ENCODE results near the gene TMPRSS4. TPM values are rescaled to one million over a fixed set of nuclear protein-coding genes. Genes with fewer than 3 reads are reported as not detected.

Gene TMPRSS4
- total and polyA plus RNA-seq, 9 of the 15 experiments (the other 6 are each of a cell fraction or from before 2014, with no cell fraction given): 4.0 to 10.0 (median 5.6) TPM

GRCh38 chr11:118157186-118157895, 80.5 kb downstream of the TMPRSS4 start:
- ChIA-PET POLR2A (interaction anchor here (0.6 to 1.8 kb wide), 4 partner anchors 8 to 539 kb away, joined by 3 to 7 read pairs (median 4); no protein-coding TSS in a partner anchor), CTCF (ENCODE audit: low intra/inter-chr PET ratio) (no interaction called here)
- BruUV-seq (replicated peaks): no TSS peak
- Histone ChIP-seq H4K20me1 (replicated peaks; ENCODE audit: control insufficient read depth, insufficient read depth, low read length) (0 out of 2 replicates have a peak, but pooled peaks cover 4% of the 10 kb centered on the region), H2AFZ (ENCODE audit: low read depth, low read length) (no peak overlapping the region), H3K4me2 (ENCODE audit: insufficient read depth, low read length) (no peak overlapping the region), H3K4me1 (replicated peaks in 1 of 2; ENCODE audit: control insufficient read depth in 2 of 2, insufficient read depth in 2 of 2, low read length in 2 of 2) (peaks cover 0 to 13% of the 10 kb centered on the region in 2 experiments; a peak in 2 of 5 replicates), H3K9me3 (replicated peaks; ENCODE audit: control insufficient read depth, insufficient read depth, low read depth, low read length) (no peaks in the 10 kb centered on the region), H3K79me2 (ENCODE audit: control insufficient read depth, insufficient read depth, low read length) (no peaks in the 10 kb centered on the region), H3K36me3 (ENCODE audit: control insufficient read depth, insufficient read depth, low read length) (no peaks in the 10 kb centered on the region), H3K27ac (ENCODE audit: extremely low read depth, low read depth, low read length) (no peak overlapping the region), H3K27me3 (ENCODE audit: control insufficient read depth in 2 of 2, insufficient read depth in 2 of 2, low read length in 2 of 2) (peaks cover 50 to 96% of the 10 kb centered on the region in 2 experiments), H3K9ac (ENCODE audit: insufficient read depth in 1 of 2, low read depth in 2 of 2, low read length in 2 of 2) (no peak overlapping the region), H3K9me1 (ENCODE audit: control insufficient read depth, insufficient read depth, low read length) (no peaks in the 10 kb centered on the region), H3K4me3 (no peak overlapping the region)
- DNase-seq (ENCODE audit: extremely low read depth in 1 of 4, low spot score in 3 of 4): no peak
- no peak for FAIRE-seq
- in situ Hi-C loops (cut with MboI) (no loop called here), intact Hi-C loops (cut with micrococcal nuclease) (no loop called here)
- WGBS (ENCODE audit: insufficient coverage, low coverage, missing lambda C conversion rate): 1% methylated on average over 9 of the region's 10 CpGs
- no peak for ATAC-seq
- TF ChIP-seq, protein P1, sequence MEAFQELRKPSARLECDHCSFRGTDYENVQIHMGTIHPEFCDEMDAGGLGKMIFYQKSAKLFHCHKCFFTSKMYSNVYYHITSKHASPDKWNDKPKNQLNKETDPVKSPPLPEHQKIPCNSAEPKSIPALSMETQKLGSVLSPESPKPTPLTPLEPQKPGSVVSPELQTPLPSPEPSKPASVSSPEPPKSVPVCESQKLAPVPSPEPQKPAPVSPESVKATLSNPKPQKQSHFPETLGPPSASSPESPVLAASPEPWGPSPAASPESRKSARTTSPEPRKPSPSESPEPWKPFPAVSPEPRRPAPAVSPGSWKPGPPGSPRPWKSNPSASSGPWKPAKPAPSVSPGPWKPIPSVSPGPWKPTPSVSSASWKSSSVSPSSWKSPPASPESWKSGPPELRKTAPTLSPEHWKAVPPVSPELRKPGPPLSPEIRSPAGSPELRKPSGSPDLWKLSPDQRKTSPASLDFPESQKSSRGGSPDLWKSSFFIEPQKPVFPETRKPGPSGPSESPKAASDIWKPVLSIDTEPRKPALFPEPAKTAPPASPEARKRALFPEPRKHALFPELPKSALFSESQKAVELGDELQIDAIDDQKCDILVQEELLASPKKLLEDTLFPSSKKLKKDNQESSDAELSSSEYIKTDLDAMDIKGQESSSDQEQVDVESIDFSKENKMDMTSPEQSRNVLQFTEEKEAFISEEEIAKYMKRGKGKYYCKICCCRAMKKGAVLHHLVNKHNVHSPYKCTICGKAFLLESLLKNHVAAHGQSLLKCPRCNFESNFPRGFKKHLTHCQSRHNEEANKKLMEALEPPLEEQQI (IDR thresholded peaks at IDR 0.05): no peak
- TF ChIP-seq ZNF263 (CRISPR knock-in tag; IDR thresholded peaks at IDR 0.05; ENCODE audit: borderline replicate concordance): peak; percentile 72
